ENCODE results near the gene CASP12.
"Not testable (repeated sequence)": the region's sequence is repeated elsewhere in the genome, so short reads cannot be mapped to it uniquely, and the experiment has no call there.

The CASP12 gene

DNA sequence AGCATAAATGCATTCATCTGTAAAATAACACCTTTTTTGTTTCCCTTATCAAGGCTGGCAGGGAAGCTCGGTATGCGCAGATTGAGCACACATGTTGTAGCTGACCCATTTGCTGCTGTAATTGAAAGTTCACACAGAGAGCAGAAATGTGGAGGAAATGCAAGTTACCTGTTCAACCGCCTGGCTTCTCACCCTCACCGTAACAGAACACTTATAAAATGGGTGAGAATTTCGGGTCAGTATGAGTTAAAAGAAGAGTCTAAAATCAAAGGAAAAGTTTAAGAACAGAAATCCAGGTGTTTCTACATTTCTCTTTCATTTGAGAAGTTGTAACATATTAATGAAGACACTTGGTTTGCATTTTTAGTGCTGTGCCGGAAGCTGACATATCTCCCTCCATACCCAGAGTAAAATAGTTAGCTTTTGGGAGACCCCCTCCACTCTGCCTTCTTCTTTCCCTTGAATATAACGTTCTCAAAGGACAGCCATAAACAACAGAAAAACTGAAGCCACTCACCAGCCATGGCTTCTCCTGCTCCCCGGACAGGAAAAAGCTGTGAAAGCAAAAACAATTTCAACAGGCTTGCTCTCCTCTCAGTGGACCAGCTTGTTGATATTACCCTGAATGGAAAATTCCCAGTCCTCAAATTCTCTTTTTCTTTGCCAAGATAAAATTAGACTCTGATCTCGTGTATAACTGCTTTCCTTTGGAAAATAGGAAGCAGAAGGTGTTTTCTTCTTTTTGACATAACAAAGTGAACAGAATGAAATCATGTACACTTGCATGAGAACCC is at the start of gene CASP12:
Gene CASP12 (minus strand): TSS at position 570 of the 794 bp plus-strand sequence.
- no peak within 1 kb of the TSS for H3K4me3 ChIP-seq (ENCODE audit: low read depth, low read length)
- ChIA-PET CTCF (no interaction called here), POLR2A (no interaction called here)
- TF ChIP-seq, protein P1, sequence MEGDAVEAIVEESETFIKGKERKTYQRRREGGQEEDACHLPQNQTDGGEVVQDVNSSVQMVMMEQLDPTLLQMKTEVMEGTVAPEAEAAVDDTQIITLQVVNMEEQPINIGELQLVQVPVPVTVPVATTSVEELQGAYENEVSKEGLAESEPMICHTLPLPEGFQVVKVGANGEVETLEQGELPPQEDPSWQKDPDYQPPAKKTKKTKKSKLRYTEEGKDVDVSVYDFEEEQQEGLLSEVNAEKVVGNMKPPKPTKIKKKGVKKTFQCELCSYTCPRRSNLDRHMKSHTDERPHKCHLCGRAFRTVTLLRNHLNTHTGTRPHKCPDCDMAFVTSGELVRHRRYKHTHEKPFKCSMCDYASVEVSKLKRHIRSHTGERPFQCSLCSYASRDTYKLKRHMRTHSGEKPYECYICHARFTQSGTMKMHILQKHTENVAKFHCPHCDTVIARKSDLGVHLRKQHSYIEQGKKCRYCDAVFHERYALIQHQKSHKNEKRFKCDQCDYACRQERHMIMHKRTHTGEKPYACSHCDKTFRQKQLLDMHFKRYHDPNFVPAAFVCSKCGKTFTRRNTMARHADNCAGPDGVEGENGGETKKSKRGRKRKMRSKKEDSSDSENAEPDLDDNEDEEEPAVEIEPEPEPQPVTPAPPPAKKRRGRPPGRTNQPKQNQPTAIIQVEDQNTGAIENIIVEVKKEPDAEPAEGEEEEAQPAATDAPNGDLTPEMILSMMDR (IDR thresholded peaks at IDR 0.05; ENCODE audit: insufficient read depth, low read length, missing control alignments), result no peak
- DNase-seq (ENCODE audit: low read depth, low spot score), result no peak

GRCh38 chr11:104946907-104947306 is 48.6 kb upstream of the CASP12 start:
- ChIA-PET CTCF (interaction anchor here (0.9 to 2.7 kb wide), 13 partner anchors 10 to 916 kb away, joined by 3 to 19 read pairs (median 4); partner anchors contain the start of gene CASP4), POLR2A (no interaction called here)
- TF ChIP-seq, protein P1 (IDR thresholded peaks at IDR 0.05; ENCODE audit: insufficient read depth, low read length, missing control alignments), result peak; percentile 41
- H3K4me3 ChIP-seq (ENCODE audit: low read depth, low read length), result no peak overlapping the region
- DNase-seq (ENCODE audit: low read depth, low spot score), result no peak

GRCh38 chr11:104944076-104944475 is 45.8 kb upstream of the CASP12 start:
- no peak for DNase-seq (ENCODE audit: low read depth, low spot score)
- no peak overlapping the region for H3K4me3 ChIP-seq (ENCODE audit: low read depth, low read length)
- ChIA-PET POLR2A (no interaction called here), CTCF (interaction anchor here (0.9 kb wide), 1 partner anchor 14 kb away, joined by 3 read pairs; no protein-coding TSS in a partner anchor)
- TF ChIP-seq, protein P1 (IDR thresholded peaks at IDR 0.05; ENCODE audit: insufficient read depth, low read length, missing control alignments), result no peak

DNA sequence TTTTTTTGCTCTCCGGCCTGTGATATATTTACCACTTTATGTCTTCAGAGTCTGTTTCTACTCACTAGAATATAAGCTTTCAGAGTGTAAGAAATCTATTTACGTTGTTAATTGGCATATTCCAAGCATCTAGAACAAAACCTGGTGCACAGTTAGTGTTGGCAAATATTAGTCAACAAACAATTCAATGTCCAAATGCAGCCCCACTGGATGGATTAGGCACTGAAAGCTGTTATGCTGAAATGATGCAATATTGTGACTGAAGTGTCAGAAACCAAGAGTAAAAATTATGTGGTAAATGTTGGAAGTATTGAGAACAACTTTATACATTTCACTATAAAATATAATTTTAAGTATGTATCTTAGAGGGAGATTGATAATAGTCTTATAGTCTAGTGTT is 45.3 kb upstream of the CASP12 start:
- no peak for DNase-seq (ENCODE audit: low read depth, low spot score)
- CTCF ChIA-PET, result interaction anchor here (0.9 kb wide), 1 partner anchor 14 kb away, joined by 3 read pairs; no protein-coding TSS in a partner anchor
- no peak overlapping the region for H3K4me3 ChIP-seq (ENCODE audit: low read depth, low read length)
- POLR2A ChIA-PET, result no interaction called here
- TF ChIP-seq, protein P1 (IDR thresholded peaks at IDR 0.05; ENCODE audit: insufficient read depth, low read length, missing control alignments), result no peak

DNA sequence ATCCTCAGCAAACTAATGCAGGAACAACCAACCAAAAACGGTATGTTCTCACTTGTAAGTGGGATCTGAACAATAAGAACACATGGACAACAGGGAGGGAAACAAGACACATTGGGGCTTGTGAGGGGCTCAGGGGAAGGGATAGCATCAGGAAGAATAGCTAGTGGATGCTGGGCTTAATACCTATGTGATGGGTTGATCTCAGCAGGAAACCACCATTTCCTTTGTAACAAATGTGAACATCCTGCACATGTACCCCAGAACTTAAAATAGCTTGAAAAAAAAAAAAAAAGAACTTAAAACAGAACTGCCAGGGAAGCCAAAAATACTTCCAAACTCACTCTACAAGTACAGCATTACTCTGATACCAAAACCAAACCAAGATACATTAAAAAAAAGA is 36.3 kb upstream of the CASP12 start:
- TF ChIP-seq, protein P1 (IDR thresholded peaks at IDR 0.05; ENCODE audit: insufficient read depth, low read length, missing control alignments), result no peak
- no peak overlapping the region for H3K4me3 ChIP-seq (ENCODE audit: low read depth, low read length)
- DNase-seq (ENCODE audit: low read depth, low spot score), result no peak
- ChIA-PET CTCF (no interaction called here), POLR2A (no interaction called here)

GRCh38 chr11:104934073-104934472 is 35.8 kb upstream of the CASP12 start:
- CTCF ChIA-PET; DNase-seq (ENCODE audit: low read depth, low spot score); H3K4me3 ChIP-seq (ENCODE audit: low read depth, low read length); POLR2A ChIA-PET: not testable (repeated sequence)

- no peak for DNase-seq (ENCODE audit: low read depth, low spot score)
- ChIA-PET CTCF (interaction anchor here (1.6 kb wide), 1 partner anchor 11 kb away, joined by 3 read pairs; no protein-coding TSS in a partner anchor), POLR2A (no interaction called here)
- H3K4me3 ChIP-seq (ENCODE audit: low read depth, low read length), result no peak overlapping the region
- TF ChIP-seq, protein P1 (IDR thresholded peaks at IDR 0.05; ENCODE audit: insufficient read depth, low read length, missing control alignments), result no peak
Observed at GRCh38 chr11:104928811-104929210, 30.6 kb upstream of the CASP12 start.
